Sciatic nerve (tissue), 2 donors: ENCODE measurements around the gene SRRD. TPM values are rescaled to one million over a fixed set of nuclear protein-coding genes. Genes with fewer than 3 reads are reported as not detected.
"Not testable (repeated sequence)": the region's sequence is repeated elsewhere in the genome, so short reads cannot be mapped to it uniquely, and the experiment has no call there.

ENCODE experiments used
- ATAC-seq: fragments of 200-7000 bp; cut with Tn5 transposase; one replicate; pipeline ENCODE4 v1.9.1; 2020; ENCODE audit warnings: mild to moderate bottlenecking, moderate library complexity
- DNase-seq: peaks from one replicate; pipeline ENCODE4 v3.0.0-alpha.2; 2020; ENCODE audit warnings: low spot score
- intact Hi-C: fragments of 100-400 bp; cut with DNase I; formaldehyde crosslinking; loops from one replicate; pipeline ENCODE4 v1.14.2; 2022
- total RNA-seq: library from RNA; stranded (reverse); fragmentation: NEBNext Ultra II Directional; extraction: Animal tissue kit (Norgen Biotek cat#: 25700); gene quantifications from one replicate; pipeline ENCODE4 v1.2.1, GENCODE V29; 2021
- donor health status: DM: no; HTN: no; CAD: no.
- donor health status: DM: no; HTN: no; CAD: no.

SRRD gene
- total RNA-seq, 1 donor from 2014 or later: 16.5 TPM

DNA sequence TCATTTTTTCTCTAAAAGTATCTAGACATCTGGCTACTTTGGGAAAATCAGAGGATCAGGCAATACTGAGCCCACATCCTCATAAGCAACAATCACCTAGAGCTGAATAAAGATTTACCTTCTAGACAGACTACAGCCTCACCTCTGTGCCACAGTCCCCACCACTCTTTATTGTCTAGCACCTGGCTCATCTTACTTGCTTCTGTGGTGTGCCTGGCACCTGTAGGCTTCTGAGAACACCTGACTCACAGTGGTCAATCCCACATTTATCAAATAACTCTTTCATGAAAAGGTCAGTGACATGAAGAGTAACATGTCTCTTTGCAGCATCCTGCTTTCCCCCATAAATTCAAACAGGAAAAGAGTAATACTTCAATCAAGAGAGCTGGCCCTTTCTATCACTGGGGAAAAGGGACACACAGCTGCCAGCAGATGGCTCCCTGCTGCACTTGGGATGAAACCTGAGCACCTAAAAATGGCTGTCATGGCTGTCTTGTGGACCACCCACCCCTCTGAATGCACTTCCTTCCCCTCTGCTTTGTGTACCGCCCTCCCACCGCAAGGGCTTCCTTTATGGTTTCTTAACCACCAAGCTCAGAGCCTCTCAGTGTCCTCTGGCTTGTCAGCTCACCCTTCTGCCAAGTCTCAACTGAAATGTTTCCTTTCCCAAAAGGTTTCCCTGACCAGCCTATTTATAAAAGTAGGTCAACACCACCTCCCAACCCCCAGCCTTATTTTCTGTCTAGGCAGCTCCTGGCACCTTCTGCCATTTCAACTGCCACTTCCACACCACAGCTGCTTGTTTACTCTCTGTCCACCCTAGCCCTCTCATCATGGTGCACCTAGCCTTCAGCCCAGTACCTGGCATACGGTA is 19.2 kb downstream of the SRRD start:
- ATAC-seq: peak; percentile 26
- intact Hi-C loops: no loop called here
- no peak for DNase-seq

DNA sequence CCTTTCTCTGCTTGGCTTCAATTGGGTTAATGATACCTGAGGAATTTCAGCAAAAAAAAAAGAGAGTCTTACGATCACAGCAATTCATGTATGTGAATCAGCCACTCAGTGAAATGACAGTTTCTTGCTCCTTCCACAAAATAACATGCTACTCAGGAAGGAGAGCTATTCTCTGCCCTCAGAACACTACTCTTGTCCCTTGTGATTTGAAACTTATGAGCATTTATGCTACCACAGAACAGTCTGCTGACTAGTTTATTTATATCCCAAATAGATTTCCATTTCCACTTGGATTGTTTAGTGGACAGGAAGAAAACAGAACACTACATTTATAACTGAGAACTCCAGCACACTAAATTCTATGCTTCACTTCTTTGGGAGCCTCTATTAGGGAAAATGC is 20.1 kb downstream of the SRRD start:
- intact Hi-C loops: no loop called here
- ATAC-seq: no peak
- DNase-seq: no peak

DNA sequence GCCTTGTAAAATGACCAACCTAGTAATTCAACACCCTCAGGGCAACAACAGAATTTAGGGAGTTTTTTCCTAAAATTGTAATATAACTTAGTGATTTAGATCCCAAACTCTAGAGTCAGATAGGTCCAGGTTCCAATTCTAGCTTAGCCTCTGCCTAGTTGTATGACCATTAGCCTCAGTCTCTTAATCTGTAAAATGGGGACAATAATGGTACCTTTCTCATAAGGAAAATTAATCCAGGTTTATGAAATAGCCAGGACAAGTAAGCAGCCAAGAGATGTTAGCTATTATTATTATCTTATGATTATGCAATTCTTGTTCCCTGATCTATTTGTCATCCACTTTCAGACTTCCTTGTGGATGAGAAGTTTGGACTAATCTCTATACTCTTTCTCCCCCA is 24.5 kb downstream of the SRRD start:
- intact Hi-C loops: no loop called here
- no peak for DNase-seq
- no peak for ATAC-seq

DNA sequence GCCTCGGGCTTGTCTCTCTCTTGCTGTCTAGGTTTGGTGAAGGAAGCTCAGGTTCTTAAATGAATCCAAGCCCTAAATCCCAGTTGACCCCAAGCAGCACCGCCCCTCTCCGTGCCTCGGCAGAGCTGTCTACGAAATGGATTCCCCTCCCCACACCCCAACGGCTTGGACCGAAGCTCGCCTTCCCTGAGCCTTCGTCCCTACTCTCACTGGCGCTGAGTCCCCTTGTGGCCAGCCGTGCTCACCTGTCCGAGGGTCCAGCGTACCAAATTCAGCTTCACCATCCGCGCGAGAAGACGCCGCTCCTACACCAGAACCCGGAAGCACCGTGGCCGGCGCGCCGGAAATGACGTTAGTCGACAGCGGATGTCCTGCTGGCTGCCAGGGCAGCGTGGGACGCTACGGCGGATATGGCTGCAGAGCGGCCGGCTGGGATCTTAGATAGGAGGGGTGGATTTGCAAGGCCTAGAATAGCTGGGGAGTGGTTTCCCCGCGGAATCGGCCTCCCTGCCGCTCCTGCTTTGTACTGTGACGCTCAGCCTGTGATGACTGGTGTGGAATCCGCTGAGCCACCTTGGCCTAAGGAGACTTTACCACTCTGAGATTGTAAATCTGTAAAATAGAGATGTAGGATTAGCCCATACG is 28.6 kb downstream of the SRRD start, which contains the start of gene TFIP11:
Gene TFIP11, minus strand, starts transcription at position 325 of the 645 bp plus-strand sequence. CDS start 2,201 bp downstream, outside the sequence.
- ATAC-seq (peak; percentile 100), DNase-seq (peak; percentile 96)
- intact Hi-C loops: no loop called here

DNA sequence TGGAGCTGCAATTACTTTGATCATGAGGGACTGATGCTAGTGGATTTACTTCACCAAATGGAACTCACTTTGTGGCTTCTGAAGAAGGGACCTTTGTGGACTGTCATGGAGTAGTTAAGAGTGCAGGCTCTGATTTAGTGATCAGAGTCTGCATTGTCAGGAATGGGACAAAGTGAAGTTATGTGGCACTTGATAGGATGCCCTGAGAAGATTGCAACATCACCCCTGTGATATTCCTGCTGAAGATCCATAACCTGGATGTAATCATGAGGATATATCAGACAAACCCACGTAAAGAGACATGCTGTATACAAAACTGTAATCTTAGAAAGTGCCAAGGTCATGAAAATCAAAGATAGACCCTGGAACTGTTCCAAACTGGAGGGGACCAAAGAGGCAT is 30.2 kb downstream of the SRRD start:
- ATAC-seq: no peak
- DNase-seq: no peak
- intact Hi-C loops: no loop called here

DNA sequence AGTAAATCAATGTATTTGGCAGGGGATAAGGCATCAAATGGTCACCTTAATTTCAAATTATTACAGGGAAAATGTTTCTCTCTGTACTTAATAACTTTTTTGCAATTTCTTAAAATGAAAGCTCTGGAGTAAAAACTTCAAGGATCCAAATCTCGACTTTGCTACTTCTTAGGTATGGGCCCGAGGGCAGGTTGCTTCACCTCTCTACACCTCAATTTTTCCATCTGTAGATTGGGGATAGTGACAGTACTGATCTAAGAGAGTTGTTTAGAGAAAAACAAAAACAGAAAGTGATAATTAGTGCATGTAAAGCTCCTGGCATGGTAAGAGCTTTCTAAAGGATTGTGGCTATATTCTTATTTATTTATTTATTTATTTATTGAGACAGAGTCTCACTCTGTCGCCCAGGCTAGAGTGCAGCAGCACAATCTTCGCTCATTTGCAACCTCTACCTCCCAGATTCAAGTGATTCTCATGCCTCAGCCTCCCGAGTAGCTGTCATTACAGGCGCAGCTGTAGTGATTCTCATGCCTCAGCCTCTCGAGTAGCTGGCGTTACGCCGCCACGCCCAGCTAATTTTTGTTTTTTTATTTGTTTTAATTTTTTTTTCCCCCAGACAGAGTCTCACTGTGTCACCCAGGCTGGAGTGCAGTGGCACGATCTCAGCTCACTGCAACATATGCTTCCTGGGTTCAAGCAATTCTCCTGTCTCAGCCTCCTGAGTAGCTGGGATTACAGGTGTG is 30.9 kb downstream of the SRRD start:
- DNase-seq (no peak), ATAC-seq (no peak)
- intact Hi-C loops: no loop called here

DNA sequence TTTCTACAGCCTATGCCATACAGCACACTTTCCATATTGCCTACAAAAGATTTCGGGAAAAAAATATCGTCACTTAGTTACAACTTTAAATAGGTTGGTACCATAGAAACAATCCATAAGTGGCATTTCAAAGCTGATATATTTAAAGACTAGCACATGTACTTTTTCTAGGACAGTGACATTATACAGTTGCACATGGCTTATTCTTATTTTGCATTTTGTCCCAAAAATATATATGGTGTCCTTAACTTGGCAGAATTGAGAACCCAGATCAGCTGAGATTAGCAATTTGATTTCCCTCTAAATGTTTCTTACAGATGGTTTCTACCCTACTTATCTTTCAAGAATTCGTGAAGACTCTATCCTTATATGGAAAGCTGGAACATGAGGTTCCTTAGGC is 32.3 kb downstream of the SRRD start:
- no peak for DNase-seq
- no peak for ATAC-seq
- intact Hi-C loops: no loop called here

DNA sequence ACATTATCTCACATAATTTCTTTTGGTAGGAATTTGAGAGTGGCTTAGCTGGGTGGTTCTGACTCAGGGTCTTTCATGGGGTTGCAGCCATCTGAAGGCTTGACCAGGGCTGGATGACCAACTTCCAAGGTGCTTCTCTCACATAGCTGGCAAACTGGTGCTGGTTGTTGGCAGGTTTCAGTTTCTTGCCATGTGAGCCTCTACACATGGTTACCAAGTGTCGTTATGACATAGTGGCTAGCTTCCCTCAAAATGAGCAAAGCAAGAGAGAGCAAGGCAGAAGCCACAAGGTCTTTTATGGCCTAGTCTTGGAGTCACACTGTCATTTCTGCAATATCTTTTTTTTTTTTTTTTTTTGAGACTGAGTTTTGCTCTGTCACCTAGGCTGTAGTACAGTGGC is 32.8 kb downstream of the SRRD start:
- intact Hi-C loops: no loop called here
- ATAC-seq (no peak), DNase-seq (no peak)

DNA sequence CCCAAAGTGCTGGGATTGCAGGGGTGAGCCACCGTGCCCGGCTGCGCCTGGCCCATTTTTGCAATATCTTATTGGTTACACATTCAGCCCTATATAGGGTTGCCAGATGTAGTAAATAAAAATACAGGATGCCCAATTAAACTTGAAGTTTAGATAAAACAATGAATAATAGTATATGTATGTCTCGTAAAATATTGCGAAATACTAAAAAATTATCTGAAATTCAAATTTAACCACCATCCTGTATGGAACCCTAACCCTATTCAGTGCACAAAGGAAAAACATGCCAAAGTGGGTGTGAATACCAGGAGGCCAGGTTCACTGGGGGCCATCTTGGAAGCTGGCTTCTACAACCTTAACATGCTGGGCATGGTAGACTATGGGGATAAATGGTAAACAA is 33.8 kb downstream of the SRRD start:
- ATAC-seq (no peak), DNase-seq (no peak)
- intact Hi-C loops: no loop called here

DNA sequence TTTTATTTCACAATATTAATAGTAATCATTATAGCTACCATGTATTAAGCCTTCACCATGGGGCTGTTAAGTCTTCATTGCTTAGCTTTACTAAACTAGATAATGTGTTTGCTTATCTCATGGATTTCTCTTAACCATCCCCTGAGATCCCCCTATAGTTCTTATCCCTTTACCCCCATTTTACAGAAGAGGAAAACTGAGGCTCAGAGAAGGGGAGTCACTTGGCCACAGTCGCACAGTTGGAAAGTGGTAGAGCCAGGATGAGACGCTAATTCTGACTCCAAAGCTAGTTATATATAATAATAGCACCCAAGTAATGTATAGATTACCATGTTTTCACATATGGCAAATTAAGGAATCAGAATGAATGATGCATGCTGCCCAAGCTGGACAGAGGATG is 38.3 kb downstream of the SRRD start:
- DNase-seq: no peak
- intact Hi-C loops: no loop called here
- no peak for ATAC-seq

DNA sequence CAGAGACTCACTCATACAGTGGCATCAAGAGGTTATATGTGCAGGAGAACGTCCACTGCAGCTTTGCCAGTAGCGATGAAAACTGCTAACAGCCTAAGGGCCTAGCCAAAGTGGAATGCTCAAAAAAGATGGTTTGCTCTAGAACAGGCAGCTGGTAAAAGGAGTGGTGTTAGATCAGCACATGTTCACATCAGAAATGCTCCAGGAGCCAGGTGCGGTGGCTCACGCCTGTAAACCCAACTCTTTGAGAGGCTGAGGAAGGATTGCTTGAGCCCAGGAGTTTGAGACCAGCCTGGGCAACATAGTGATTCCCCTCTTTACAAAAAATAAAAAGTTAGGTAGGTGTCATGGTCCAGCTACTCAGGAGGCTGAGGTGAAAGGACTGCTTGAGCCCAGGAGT is 38.9 kb downstream of the SRRD start:
- no peak for DNase-seq
- no peak for ATAC-seq
- intact Hi-C loops: no loop called here

DNA sequence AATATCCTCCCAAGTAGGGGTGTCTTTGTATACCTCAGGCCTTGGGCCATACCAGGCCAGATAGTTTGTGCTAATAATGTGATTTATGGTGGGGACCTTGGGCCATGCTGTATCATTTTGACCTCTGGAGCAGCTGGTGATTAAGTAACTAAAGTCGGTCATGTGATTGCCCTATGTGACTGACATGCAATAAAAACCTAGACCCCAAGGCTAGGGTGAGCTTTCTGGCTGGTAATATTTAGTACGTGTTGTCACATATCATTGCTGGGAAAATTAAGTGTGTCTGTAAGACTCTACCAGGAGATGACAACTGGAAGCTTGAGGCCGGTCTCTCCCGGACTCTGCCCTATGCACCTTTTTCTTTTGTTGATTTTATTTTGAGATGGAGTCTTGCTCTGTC is 41.2 kb downstream of the SRRD start:
- intact Hi-C loops: no loop called here
- ATAC-seq: no peak

DNA sequence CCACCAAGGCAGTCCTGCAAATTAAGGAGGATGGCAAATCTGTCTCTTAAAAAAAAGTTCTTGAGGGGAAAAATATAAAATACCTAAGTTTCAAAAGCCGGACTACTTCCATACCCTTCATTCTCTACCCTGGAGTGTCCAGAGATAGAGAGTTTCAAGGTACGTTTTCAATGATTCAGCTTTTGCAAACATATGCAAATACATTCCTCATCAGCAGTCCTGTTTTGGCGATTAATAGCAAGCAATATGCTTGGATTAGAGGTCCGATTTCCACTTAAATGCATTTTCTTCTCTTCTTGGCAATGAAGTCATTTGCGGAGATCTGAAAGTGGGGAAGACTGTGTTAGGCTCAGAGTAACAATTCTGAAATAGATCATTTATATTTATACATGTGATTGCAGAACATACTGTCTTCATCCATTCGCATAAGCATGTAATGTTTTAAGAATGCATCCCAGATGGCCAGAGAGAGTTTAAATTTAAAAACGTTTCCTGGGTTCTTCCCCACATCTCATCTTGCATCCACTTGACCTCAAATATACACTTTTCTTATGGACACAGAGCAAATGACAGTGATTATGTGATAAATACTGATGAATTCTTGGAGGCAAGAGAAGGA is 42.4 kb downstream of the SRRD start:
- intact Hi-C loops: no loop called here
- DNase-seq (no peak), ATAC-seq (no peak)

More for the DNA sequence above, 41.2 kb downstream of the SRRD start:
- DNase-seq: no peak

DNA sequence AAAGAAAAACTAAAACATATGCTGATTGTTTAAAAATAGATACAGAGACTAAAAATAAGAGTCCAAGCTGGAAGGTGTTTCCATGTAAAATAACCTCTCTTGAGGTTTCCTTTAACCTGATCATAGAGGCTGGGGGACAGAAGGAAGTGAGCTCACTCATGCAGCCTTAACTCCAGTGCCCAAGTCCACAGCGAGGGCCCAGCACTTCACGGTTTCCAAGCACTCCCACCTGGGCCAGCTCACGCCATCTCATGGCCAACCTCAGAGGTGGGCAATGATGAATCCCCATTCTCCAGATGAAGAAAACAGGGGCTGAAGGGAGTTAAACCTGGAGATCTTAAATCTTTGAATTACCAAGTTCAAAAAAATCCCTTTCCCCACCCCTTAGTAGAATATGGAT is 43.5 kb downstream of the SRRD start:
- intact Hi-C loops: no loop called here
- DNase-seq (no peak), ATAC-seq (no peak)

DNA sequence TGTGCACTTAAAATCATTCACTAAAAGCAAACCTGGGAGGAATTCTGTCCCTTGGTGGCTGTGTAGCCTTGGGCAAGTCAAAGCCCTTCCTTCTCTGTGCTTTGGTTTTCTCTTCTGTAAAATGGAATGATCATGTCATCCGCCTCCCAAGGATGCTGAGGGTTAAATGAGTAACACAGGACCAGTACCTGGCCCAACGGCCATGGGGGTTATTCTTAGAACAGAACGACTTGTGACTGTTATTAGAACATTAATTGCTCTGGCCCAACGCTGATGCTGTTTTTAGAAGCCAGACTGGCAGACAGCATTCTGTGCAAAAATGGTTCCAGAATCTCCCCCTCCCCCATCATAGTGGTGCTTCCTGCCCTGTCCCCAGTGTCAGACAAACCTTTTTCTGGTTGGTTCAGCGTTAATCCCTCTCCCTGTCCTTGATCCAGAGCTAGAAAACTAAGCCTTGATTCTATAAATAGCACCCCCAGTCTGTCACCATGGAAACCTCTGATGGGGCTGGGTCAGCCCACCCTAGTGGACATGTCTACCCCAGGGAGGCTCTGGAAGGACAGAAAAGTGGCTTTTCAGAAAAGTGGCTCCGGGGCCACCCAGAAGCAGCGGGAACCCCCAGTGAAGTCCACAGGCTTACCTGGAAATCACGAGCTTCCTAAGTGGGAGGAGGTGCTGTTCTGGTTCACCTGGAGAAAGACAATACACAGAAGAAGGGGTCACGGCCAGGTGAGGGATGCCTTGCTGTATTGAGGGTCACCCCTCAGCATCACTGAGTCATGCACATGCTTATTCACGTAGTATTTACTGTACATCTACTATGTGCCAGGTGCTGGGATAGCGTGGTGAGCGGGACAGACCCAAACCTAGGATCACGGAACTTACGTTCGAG is 44.1 kb downstream of the SRRD start:
- ATAC-seq (no peak), DNase-seq (no peak)
- intact Hi-C loops: no loop called here

DNA sequence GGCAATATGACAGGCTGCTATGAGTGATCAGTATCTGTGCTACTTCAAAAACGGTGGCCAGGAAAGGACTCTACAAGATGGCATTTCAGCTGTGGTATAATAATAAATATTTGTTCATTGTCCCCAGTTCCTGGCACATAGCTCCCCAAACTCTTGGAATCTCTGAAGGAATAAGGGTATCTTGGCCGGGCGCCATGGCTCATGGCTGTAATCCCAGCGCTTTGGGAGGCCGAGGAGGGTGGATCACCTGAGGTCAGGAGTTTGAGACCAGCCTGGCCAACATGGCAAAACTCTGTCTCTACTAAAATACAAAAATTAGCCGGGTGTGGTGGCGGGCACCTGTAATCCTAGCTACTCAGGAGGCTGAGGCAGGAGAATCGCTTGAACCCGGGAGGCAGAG is 44.8 kb downstream of the SRRD start:
- not testable (repeated sequence) for DNase-seq

DNA sequence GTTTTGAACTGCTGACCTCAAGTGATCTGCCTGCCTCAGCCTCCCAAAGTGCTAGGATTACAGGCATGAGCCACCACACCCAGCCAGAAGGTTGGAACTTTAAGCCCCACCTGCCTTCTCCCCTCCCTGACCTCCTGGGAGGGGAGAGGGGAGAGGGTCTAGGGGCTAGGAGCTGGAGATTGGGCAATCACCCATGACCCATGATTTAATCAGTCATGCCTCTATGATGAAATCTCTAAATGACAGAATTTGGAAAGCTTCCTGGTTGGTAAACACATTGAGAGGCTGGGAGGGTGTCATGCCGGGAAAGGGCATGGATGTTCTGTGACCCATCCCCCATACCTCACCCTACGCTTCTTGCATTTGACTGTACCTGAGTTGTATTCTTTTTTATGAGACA is 45.7 kb downstream of the SRRD start:
- intact Hi-C loops: no loop called here
- no peak for DNase-seq
- ATAC-seq: peak; percentile 60

More for the DNA sequence above, 44.8 kb downstream of the SRRD start:
- ATAC-seq, intact Hi-C loops: not testable (repeated sequence)

DNA sequence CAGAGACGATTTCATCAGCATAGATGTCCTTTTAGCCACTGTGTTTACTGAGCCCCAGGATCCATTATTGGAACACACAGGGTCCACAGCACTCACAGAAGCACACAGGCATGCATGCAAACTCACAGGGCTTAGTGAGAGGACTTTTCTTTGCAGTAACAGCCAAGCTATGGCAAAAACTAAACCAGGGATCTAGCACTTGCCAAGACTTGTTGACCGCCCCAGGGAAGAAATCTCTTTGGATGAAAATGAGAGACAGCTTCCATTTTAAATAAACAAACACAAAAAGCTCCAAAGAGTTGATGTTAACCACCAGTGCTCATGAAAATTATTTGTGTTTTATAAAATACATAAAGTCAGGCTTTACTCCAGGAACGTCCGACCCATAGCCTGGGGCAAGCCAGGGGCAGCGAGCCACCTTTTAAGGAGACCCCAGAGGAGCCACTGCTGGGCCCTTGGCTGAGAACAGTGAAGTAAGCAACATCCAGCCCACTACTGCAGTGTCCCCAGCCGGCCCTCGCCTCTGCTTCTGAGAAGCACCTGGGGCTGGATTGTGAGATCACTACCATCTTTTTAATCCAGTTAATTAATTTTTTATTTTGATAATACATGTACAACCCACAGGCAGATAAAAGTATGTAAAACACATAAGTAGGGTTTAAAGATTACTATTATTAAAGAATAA is 50.6 kb downstream of the SRRD start:
- intact Hi-C loops: no loop called here
- ATAC-seq (no peak), DNase-seq (no peak)
